HG03457 (cell line): ENCODE data around the gene PCDH7.

Experiments used
- ATAC-seq: cut with Tn5 transposase; IDR thresholded peaks from one replicate; pipeline ENCODE4 v1.9.1; 2021; ENCODE audit warnings: moderate number of reproducible peaks; ENCODE audit not compliant: unreplicated experiment

Gene PCDH7

GRCh38 chr4:30720021-30720660 is at the start of gene PCDH7:
PCDH7 (plus strand) TSS chr4:30720369; CDS start chr4:30721423, 1,054 bp downstream.
- ATAC-seq, result no peak

- ATAC-seq, result no peak
Measured at GRCh38 chr4:30671926-30672448, 48.2 kb upstream of the PCDH7 start.

DNA sequence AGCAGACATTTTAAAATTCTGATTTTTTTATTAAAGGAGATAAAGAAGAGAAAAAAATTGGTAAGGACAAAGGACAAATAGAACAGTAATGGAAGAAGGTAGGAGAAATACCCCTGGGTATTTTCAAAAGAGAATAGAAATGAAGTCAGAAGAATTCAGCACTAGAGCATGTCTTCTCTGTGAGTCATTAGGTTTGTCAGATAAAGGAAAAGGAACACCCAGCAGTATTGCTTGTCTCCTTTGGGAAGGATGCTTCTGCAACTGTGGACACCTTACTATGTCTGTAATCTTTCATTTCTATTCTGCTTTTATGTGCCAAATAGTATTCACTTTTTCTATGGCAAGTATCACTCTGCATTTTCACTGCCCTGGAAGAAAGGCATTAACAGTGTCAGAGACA is 24.0 kb upstream of the PCDH7 start:
- no peak for ATAC-seq

DNA sequence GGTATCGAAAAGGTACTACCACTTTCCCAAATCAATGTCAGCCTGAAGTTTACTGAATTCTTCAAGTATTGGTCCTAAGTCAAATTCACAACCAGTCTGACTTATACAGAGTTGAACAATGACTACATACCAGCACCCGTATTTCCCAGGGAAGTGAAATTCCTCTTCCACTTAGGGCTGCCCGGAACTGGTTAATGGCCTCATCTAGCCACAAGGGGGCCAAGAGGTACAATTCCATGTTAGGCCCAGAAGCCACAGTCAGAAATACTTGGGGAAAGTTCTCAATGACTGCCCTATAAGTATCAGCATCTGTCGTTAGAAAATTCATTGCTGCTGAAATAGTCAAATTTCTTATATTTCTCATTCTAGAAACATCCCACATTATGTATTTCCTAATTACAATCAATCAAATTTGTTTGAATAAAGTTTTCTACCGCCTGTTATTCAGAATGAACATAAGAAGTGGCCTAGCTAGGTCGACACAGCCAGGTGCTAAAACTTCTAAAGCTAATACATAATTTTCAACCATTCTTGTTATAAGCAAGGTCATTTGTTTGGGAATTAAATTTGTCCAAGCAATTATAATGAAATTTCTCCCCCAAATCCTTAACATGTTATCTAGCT is 5.6 kb upstream of the PCDH7 start:
- ATAC-seq, result no peak

- no peak for ATAC-seq
Measured at GRCh38 chr4:30716158-30716557, 4.0 kb upstream of the PCDH7 start.

DNA sequence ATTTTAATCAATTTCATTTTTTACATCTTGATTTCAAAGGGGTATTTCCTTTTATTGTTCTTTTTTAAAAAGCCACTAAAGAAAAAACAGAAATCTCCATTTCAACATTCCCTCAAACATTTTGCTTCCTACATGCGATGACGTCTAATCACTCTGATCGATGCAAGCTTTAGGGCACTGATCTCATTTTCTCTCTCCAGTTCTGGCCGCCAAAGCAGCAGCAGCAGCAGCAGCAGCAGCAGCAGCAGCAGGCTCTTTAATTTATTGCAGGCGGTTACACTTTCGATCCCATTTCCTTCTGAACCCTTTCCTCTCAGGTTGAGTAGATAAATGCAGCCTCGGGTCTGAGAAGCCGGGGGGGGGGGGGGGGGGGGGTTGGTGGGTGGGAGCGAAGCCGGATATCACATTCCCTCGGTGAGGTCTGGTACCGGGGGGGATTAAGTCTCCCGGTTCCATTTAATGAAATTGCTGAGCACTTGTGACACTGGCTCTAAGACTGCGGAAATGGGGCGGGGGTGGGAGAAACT is 3.4 kb upstream of the PCDH7 start:
- ATAC-seq, result no peak

DNA sequence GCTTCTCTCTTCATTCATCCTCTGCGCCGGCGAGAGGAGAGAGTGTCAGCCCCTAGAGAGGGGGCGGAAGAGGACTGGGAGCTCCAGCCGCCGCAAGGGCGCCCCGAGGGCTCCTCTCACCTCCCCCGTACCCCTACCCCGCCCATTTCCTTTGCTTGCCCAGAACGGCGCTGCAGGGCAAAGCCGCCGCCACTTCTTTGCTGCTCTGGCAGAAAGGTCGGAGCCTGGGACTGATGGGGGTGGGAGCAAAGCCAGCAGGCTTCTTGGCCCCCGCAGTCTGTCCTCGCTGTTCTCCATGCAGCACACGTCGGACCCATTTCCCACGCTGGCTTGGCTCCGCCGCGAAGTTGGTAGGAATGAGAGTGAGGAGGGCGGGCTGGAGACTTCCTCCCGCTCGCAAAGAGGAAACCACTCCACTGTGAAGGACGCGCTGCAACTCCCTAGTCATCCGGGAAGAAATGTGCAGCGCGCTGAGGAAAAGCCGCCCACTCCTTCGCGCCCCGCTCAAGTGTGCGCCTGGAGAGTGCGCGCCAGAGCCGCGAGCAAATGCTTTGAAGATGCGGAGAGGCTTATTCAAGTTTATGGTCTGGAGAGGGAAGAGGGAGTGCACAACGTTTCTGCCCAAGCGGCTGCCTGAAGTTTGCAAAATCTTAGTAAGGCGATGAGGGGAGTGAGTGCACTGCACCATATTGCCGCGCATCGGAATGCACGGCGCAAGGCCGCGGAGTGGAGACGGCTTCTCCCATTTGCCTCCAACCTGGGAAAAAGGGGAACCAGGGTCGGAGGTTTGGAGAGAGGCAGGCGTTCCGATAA is 2.8 kb upstream of the PCDH7 start:
- no peak for ATAC-seq

DNA sequence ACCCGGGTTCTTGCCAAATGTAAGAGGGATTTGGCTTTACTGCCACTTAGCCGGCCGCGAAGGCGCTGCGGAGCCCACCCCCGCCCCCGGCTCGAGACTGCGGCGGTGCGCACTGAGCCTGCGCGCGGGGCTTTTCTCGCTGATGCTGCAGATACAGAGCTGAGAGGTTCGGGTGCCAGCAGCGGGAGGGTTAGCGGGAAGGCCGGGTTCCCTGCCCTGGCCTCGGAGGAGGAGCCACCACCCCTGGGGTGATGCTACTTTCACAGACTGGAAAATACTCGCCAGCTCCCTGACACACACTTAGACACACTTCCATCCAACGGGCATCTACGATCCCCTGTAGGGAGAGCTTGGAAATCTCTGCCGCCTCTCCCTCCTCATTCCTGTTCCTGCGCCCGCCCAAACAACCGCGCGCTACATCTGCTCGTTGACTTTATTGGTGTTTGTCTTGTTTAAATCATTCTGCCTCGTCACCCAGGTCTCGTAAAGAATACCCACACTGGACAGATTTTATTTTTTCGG is 2.1 kb upstream of the PCDH7 start:
- no peak for ATAC-seq

DNA sequence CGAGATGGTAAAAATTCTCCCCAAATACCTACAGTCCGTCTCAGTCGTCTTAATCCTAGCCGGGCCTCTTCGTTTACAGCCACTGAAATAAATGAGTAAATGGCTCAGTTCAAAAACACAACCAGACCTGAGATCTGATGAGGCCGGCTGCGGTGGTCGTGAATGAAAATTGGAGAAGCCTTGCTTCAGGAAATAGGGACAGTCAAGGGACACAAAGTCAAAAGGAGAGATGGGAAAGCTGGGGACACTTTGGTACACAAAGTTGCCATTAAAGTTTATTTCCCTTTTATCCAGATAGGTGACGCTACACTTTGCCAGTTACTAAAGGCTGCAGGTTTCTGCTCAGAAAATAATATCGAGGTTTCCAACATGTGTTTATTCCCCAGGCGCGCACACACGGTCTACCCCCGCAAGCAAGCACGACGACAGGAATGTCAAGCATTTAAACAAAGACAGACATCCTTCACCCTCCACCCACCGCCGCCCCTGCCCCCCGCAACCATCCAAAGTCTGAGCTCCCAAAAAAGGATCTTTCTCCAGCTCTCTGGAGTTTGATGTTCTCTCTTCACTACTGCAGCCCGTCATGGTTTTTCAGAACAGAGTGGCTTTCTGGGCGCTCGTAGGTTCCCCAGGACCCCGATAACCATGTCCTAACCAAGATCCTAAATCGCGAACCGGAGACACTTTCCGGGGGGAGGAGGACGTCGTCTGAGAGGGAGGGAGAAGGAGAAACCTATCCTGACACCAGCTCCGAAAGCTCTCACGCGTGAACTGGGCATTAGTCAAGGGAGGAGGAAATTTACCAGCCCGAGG is 1.3 kb upstream of the PCDH7 start:
- ATAC-seq, result no peak

DNA sequence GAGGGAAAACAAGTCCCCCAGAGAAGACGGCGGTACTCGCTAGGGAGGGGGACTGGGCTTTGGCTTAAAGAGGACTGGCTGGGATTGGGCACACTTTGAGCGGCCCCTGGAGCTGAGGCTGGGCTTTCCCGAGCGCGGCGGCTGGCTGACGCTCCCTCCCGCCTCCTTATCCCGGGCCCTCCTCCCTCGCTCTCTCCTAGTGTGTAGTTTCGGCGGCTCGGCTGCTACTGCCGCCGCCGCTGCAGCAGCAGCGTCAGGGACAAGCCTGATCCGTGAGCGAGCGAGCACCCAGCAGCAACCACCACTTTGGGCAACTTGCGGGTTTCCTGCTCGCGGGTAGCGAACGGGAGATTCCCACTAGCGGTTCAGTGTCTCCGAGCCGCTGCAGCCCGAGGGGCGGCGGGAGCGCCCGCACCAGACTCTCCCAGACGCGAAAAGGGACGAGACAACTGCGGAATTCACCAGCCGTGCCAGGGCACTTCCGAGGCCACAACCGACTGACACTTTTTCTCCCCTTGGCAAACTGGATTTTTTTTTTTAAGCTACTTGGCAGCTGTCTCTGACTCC is 632 bp upstream of the PCDH7 start:
- ATAC-seq, result no peak

DNA sequence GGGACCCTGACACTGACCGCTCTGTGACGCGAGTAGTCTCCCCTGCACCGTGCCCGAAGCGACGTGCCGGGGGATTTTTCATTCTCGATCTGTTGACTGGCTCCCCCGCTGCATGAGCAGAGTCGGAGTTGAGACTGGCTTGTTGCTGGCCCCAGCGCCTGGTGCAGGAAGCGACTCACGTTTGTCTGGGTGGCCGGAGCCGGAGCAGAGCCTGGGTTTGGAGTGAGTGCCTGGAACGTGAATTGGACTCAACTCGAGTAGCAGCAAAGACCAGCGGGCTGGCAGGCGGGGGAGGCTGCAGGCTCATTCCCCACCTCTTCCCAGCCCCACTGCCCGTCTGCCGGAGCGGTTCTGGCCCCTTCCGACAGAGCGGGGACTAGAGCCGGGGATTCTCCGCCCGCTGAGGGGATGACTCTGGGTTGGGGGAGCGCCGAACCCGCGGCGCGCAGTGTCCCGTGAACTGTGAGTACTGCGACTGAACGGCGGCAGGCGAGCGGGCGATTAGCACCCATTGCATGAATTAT is 554 bp downstream of the PCDH7 start:
- no peak for ATAC-seq

DNA sequence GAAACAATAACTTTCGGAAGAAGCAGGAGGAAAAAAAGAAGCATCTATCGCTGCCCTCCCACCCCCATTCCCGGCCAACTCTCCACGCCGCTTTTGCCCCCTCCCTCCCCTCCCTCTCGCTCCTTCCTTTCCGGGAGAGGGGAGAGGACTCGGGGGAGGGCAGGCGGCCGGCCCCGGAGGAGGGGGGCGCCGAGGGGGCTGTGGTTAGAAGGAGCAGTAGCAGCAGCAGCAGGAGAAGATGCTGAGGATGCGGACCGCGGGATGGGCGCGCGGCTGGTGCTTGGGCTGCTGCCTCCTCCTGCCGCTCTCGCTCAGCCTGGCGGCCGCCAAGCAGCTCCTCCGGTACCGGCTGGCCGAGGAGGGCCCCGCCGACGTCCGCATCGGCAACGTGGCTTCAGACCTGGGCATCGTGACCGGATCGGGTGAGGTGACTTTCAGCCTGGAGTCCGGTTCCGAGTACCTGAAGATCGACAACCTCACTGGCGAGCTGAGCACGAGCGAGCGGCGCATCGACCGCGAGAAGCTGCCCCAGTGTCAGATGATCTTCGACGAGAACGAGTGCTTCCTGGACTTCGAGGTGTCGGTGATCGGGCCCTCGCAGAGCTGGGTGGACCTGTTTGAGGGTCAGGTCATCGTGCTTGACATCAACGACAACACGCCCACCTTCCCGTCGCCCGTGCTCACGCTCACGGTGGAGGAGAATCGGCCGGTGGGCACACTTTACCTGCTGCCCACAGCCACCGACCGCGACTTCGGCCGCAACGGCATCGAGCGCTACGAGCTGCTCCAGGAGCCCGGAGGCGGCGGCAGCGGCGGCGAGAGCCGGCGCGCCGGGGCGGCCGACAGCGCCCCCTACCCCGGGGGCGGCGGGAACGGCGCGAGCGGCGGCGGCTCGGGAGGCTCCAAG is 1.3 kb downstream of the PCDH7 start:
- no peak for ATAC-seq

DNA sequence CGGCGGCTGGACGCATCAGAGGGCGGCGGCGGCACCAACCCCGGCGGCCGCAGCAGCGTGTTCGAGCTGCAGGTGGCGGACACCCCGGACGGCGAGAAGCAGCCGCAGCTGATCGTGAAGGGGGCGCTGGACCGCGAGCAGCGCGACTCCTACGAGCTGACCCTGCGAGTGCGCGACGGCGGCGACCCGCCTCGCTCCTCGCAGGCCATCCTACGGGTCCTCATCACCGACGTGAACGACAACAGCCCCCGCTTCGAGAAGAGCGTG is 1.9 kb downstream of the PCDH7 start:
- no peak for ATAC-seq

DNA sequence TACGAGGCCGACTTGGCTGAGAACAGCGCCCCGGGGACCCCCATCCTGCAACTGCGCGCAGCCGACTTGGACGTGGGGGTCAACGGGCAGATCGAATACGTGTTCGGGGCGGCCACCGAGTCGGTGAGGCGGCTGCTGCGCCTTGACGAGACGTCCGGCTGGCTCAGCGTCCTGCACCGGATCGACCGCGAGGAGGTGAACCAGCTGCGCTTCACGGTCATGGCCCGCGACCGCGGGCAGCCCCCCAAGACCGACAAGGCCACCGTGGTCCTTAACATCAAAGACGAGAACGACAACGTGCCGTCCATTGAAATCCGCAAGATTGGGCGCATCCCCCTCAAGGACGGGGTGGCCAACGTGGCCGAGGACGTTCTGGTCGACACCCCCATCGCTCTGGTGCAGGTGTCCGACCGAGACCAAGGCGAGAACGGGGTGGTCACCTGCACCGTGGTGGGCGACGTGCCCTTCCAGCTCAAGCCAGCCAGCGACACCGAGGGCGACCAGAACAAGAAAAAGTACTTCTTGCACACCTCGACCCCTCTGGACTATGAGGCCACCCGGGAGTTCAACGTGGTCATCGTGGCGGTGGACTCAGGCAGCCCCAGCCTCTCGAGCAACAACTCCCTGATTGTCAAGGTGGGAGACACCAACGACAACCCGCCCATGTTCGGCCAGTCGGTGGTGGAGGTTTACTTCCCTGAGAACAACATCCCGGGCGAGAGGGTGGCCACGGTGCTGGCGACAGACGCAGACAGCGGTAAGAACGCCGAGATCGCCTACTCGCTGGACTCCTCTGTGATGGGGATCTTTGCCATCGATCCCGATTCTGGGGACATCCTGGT is 2.4 kb downstream of the PCDH7 start:
- ATAC-seq, result no peak

- ATAC-seq, result no peak
Measured at GRCh38 chr4:30723201-30723955, 3.2 kb downstream of the PCDH7 start.

DNA sequence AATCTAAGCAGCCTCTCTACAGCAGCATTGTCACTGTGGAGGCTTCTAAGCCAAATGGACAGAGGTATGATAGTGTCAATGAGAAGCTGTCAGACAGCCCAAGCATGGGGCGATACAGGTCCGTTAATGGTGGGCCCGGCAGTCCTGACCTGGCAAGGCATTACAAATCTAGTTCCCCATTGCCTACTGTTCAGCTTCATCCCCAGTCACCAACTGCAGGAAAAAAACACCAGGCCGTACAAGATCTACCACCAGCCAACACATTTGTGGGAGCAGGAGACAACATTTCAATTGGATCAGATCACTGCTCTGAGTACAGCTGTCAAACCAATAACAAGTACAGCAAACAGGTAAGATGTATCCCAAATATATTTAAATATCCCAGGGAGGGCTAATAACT is 4.1 kb downstream of the PCDH7 start:
- no peak for ATAC-seq

GRCh38 chr4:30725562-30725961 is 5.4 kb downstream of the PCDH7 start:
- ATAC-seq, result no peak
